Skeletal muscle tissue (tissue), 4 donors: ENCODE data around the gene SLC7A10. TPM values are rescaled to one million over a fixed set of nuclear protein-coding genes. Genes with fewer than 3 reads are reported as not detected.

ENCODE experiments used
- H3K27ac ChIP-seq: one replicate; pipeline ENCODE4 v1.7.0; 2013; ENCODE audit warnings: mild to moderate bottlenecking, low read depth, low read length, inconsistent platforms
- H3K27me3 ChIP-seq, 3 donors: one replicate each; pipeline ENCODE4 v1.7.0; 2013; ENCODE audit warnings: low read length in 3 of 3; ENCODE audit not compliant: control insufficient read depth in 3 of 3, insufficient read depth in 3 of 3
- H3K36me3 ChIP-seq, 3 donors: one replicate each; pipeline ENCODE4 v1.7.0; 2013; ENCODE audit warnings: low read length in 3 of 3; ENCODE audit not compliant: control insufficient read depth in 3 of 3, insufficient read depth in 3 of 3
- H3K4me1 ChIP-seq, 3 donors: one replicate each; pipeline ENCODE4 v1.7.0; 2013; ENCODE audit warnings: low read length in 3 of 3, mild to moderate bottlenecking in 3 of 3; ENCODE audit not compliant: control insufficient read depth in 3 of 3, insufficient read depth in 3 of 3
- H3K4me3 ChIP-seq, 3 donors: one replicate each; pipeline ENCODE4 v1.7.0; 2013; ENCODE audit warnings: low read length in 3 of 3
- H3K9ac ChIP-seq, 3 donors: one replicate each; pipeline ENCODE4 v1.7.0; 2013; ENCODE audit warnings: low read length in 3 of 3, mild to moderate bottlenecking in 3 of 3, moderate library complexity in 2 of 3, low read depth in 1 of 3
- H3K9me3 ChIP-seq, 3 donors: one replicate each; pipeline ENCODE4 v1.7.0; 2013; ENCODE audit warnings: low read length in 3 of 3; ENCODE audit not compliant: control insufficient read depth in 3 of 3
- total RNA-seq: library from RNA; depleted of rRNA; stranded (reverse); fragments of >200 nt; gene quantifications from one replicate; pipeline ENCODE4 v1.2.3, GENCODE V29; 2014
- donor health status: Osteomylitis.

The SLC7A10 gene
- total RNA-seq, 1 donor from 2014 or later, result 9.4 TPM

GRCh38 chr19:33204136-33204973, 21.3 kb downstream of the SLC7A10 start:
- Histone ChIP-seq H3K27ac (no peak overlapping the region), H3K9me3 (no peaks in the 10 kb centered on the region), H3K4me1 (no peaks in the 10 kb centered on the region), H3K4me3 (no peak overlapping the region), H3K27me3 (no peaks in the 10 kb centered on the region), H3K36me3 (peaks cover 13 to 24% (median 21%) of the 10 kb centered on the region in 3 donors), H3K9ac (no peak overlapping the region)

GRCh38 chr19:33203529-33203928, 22.1 kb downstream of the SLC7A10 start:
- peaks cover 13 to 27% (median 27%) of the 10 kb centered on the region in 3 donors for H3K36me3 ChIP-seq

GRCh38 chr19:33202546-33203507, 22.8 kb downstream of the SLC7A10 start:
- peaks cover 20 to 31% (median 28%) of the 10 kb centered on the region in 3 donors for H3K36me3 ChIP-seq
- H3K9me3 ChIP-seq, result no peaks in the 10 kb centered on the region
- no peaks in the 10 kb centered on the region for H3K4me1 ChIP-seq
- H3K27me3 ChIP-seq, result no peaks in the 10 kb centered on the region
- H3K4me3 ChIP-seq, result no peak overlapping the region
- no peak overlapping the region for H3K9ac ChIP-seq
- H3K27ac ChIP-seq, result no peak overlapping the region

More at GRCh38 chr19:33203529-33203928, 22.1 kb downstream of the SLC7A10 start:
- Histone ChIP-seq H3K4me3 (no peak overlapping the region), H3K9ac (no peak overlapping the region), H3K27ac (no peak overlapping the region), H3K9me3 (no peaks in the 10 kb centered on the region), H3K27me3 (no peaks in the 10 kb centered on the region), H3K4me1 (no peaks in the 10 kb centered on the region)

GRCh38 chr19:33201886-33202545, 23.6 kb downstream of the SLC7A10 start:
- H3K9ac ChIP-seq, result no peak overlapping the region
- H3K4me1 ChIP-seq, result no peaks in the 10 kb centered on the region
- no peaks in the 10 kb centered on the region for H3K27me3 ChIP-seq
- no peaks in the 10 kb centered on the region for H3K9me3 ChIP-seq
- H3K27ac ChIP-seq, result no peak overlapping the region
- H3K36me3 ChIP-seq, result peaks cover 20 to 32% (median 28%) of the 10 kb centered on the region in 3 donors
- no peak overlapping the region for H3K4me3 ChIP-seq

GRCh38 chr19:33201473-33201872, 24.2 kb downstream of the SLC7A10 start:
- Histone ChIP-seq H3K9me3 (no peaks in the 10 kb centered on the region), H3K9ac (no peak overlapping the region), H3K36me3 (peaks cover 25 to 34% (median 28%) of the 10 kb centered on the region in 3 donors), H3K4me3 (no peak overlapping the region), H3K4me1 (no peaks in the 10 kb centered on the region), H3K27ac (no peak overlapping the region), H3K27me3 (no peaks in the 10 kb centered on the region)

- Histone ChIP-seq H3K9me3 (no peaks in the 10 kb centered on the region), H3K36me3 (peaks cover 20 to 27% (median 20%) of the 10 kb centered on the region in 3 donors), H3K27ac (no peak overlapping the region), H3K4me3 (no peak overlapping the region), H3K4me1 (peaks cover 0 to 11% (median 9%) of the 10 kb centered on the region in 3 donors), H3K27me3 (no peaks in the 10 kb centered on the region), H3K9ac (no peak overlapping the region)
These were observed 26.0 kb downstream of the SLC7A10 start for GRCh38 chr19:33199441-33200265.

GRCh38 chr19:33198169-33198568, 27.5 kb downstream of the SLC7A10 start:
- H3K27me3 ChIP-seq, result no peaks in the 10 kb centered on the region
- peaks cover 0 to 11% (median 11%) of the 10 kb centered on the region in 3 donors for H3K4me1 ChIP-seq
- peaks cover 14 to 22% (median 16%) of the 10 kb centered on the region in 3 donors for H3K36me3 ChIP-seq
- no peak overlapping the region for H3K4me3 ChIP-seq
- H3K27ac ChIP-seq, result no peak overlapping the region
- no peak overlapping the region for H3K9ac ChIP-seq
- H3K9me3 ChIP-seq, result no peaks in the 10 kb centered on the region

- peaks cover 0 to 11% (median 11%) of the 10 kb centered on the region in 3 donors for H3K4me1 ChIP-seq
- H3K36me3 ChIP-seq, result peaks cover 9 to 18% (median 12%) of the 10 kb centered on the region in 3 donors
- no peaks in the 10 kb centered on the region for H3K9me3 ChIP-seq
- no peaks in the 10 kb centered on the region for H3K27me3 ChIP-seq
- no peak overlapping the region for H3K9ac ChIP-seq
- no peak overlapping the region for H3K4me3 ChIP-seq
- no peak overlapping the region for H3K27ac ChIP-seq
These were observed 28.1 kb downstream of the SLC7A10 start for GRCh38 chr19:33197591-33198000.
